ENCODE measurements around the gene ABCB11.
"Not testable (repeated sequence)": the region's sequence is repeated elsewhere in the genome, so short reads cannot be mapped to it uniquely, and the experiment has no call there.

ABCB11 gene

GRCh38 chr2:169031202-169031601 lies at the start of gene ABCB11:
TSS of gene ABCB11 (minus strand) at chr2:169031324. CDS start at chr2:169018125, 13,199 bp downstream.
- DNase-seq, result no peak

GRCh38 chr2:169080250-169081069 lies 49.3 kb upstream of the ABCB11 start:
- peak; percentile 29 for DNase-seq

DNA sequence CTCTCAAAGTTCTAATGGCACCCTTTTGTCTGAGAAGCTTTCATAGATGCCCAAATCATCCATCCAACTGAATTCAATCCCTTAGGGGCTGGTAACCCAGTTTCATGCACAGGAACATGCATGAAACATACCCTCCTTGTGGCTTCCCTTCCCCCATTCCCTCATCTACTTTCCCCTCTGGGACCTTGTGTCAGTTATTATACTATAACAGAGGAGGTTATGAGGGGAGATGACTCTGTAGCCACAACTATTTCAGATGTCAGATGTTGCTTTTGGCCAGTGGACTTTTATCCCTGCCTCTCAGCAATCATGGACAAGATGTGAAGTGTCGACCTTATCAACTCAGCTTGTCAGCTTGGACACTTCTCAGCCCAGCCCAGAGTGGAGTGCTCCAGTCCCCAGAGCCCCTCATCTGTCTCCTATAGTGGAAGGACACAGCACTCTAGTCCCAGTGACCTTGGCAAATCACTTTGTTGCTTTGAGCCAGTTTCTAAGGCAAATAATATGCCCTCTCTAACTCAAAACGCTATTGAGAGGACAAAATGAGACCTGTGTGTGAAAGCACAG lies 46.6 kb upstream of the ABCB11 start:
- no peak for DNase-seq

DNA sequence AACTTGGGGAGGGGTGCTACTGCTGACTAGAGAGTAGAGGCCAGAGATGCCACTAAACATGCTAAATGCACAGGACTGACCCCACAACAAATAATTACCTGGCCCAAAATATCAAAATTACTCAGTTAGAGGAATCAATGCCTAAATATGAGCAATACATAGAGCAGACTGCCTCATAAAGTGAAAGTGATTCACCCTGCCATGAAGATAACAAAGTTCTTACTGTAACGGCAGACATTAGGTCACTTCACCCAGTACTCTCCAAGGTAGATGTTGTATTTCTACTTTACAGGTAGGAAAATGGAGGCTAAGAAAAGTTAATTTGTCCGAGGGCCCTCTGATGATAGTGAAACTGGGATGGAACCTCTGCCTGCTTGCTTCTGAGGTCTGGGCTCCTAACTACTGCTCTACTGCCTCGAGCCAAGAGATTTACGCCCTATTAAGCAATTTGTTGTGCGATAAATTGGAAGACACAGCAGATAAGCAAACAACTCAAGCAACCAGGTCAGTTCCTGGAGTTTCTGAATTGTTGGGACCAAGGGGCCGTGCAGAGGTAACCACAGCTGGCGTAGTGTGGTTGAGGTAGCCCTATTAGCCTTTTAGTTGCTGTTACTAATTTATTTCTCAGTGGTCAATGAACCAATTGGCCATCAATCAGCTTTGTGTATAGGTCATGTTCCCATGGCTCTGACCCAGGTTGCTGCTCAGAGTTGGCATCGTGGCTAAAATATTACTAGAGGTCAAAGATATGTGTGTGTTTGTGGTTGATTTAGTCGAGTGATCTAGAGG lies 43.0 kb upstream of the ABCB11 start:
- no peak for DNase-seq

GRCh38 chr2:169073211-169073962 lies 42.3 kb upstream of the ABCB11 start:
- no peak for DNase-seq

GRCh38 chr2:169072163-169072925 lies 41.2 kb upstream of the ABCB11 start:
- DNase-seq, result peak; percentile 43

- no peak for DNase-seq
Measured at GRCh38 chr2:169071455-169071854, 40.3 kb upstream of the ABCB11 start.

DNA sequence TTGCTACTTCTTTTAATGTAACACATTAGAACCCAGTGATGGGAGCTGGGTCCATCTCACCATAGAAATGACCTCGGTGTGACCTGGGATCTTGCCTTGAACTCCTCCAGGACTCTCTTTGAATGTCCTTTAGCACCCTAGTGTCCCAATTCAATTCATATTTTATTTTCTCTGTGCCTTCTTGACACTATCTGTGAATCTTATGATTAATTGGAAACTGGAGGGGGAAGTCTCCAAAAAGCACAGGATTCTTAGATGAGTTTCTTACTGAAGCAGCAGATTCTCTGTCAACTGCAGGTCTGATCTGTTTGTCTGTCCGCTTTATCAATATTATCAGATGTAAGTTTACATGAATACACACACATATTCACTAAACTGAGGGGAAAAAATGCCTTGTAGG lies 38.7 kb upstream of the ABCB11 start:
- no peak for DNase-seq

DNA sequence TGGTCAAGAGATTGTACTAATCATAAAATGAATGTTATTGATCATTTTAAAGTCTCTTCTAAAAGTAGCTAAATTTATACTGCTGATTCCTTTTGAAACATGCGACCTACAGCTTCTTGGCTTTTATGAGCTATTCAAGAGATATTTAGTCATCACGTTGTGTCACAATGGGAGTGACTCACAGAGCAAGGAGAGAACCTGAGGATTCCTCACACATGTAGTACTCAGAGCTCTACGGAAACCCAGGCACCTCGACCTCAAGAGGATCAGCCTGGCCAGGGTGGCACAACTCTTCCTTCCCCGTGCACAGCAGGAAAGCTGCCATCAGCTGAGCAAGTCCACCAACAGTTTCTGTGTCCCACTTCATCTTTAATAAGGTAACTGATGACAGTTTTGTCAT lies 38.2 kb upstream of the ABCB11 start, which contains the start of gene DHRS9:
TSS of gene DHRS9 (plus strand) at position 223 of the 400 bp plus-strand sequence. CDS start 12,019 bp downstream, outside the sequence.
- DNase-seq, result no peak

DNA sequence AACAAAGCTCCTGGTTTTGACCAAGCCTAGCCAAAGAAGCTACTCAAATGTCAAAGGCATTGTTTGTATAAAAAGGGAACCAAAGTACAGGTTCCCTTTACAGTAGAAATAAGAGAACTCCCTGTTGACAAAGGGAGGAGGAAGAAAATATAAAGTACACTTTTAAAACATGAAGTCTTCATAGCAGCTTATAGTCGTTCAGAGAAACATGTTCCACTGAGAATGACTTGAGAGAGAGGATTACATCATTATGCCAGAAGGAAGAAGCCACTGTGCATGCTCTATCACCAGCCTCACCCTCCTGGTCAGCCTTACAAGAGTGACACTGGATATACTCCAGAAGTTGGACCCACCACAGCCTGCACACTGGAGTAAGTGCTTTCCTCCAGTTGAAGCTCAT lies 35.8 kb upstream of the ABCB11 start:
- peak; percentile 35 for DNase-seq

GRCh38 chr2:169065864-169066517 lies 34.9 kb upstream of the ABCB11 start:
- no peak for DNase-seq

DNA sequence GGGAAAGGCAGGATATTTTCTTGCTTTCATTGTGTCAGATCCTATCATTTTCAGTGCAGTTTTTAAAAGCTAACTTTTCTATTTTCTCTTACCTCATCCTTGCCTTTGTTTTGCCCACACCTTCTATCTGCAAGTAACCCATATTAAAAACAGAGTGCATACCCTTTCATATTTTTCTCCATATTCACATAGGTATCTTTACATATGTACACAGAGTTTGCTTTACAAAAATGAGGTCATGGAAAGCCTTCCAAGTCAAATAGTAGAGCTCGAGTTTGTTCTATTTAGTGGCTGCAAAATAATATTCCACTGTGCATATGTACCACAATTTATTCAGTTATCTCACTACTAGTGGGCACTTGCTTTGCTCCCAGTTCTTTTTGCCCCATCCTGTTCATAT lies 34.3 kb upstream of the ABCB11 start:
- no peak for DNase-seq

GRCh38 chr2:169064199-169064598 lies 33.1 kb upstream of the ABCB11 start:
- DNase-seq, result not testable (repeated sequence)

GRCh38 chr2:169054575-169054974 lies 23.5 kb upstream of the ABCB11 start:
- not testable (repeated sequence) for DNase-seq

DNA sequence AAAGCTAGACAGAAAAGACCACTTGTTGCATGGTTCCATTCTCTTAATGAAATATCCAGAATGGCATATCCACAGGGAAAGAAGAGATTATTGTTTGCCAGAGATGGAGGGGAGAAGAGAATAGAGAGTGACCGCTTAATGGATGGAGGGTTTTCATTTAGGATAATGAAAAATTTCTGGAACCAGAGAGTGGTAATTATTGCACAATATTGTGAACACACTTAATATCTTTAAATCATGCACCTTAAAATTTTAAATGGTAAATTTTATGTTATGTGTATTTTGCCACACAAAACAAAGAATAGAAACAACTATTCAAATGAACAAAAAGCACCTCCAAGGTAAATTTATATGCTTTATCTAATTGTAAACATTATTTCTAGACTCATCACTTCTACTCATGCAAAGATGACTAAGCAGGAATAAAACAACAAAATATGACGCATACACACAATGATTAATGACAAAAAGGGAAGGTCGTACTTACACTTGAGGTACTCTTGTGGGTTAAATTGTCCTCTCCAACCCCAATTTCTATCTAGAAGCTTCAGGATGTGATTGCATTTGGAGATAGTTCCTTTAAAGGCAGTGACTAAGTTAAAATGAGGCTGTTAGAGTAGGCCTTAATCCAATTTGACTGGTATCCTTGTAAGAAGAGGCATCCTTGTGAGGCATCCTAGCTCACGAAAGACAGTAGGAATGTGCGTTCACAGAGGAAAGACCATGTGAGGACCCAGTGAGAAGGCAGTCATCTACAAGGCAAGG lies 19.5 kb upstream of the ABCB11 start:
- no peak for DNase-seq

DNA sequence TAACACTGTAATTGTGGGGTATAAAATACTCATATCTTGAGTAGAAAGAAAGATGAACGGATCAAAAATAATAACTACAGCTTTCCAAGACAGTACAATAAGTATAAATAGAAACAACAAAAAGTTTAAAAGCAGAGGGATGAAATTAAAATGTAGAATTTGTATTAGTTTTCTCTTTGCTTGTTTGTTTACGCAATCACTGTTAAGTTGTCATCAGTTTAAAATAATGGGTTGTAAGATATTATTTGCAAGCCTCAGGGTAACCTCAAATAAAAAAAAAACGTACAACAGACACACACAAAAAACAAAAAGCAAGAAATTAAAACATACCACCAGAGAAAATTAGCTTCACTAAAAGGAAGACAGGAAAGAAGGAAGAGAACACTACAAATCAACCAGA lies 18.0 kb upstream of the ABCB11 start:
- no peak for DNase-seq

DNA sequence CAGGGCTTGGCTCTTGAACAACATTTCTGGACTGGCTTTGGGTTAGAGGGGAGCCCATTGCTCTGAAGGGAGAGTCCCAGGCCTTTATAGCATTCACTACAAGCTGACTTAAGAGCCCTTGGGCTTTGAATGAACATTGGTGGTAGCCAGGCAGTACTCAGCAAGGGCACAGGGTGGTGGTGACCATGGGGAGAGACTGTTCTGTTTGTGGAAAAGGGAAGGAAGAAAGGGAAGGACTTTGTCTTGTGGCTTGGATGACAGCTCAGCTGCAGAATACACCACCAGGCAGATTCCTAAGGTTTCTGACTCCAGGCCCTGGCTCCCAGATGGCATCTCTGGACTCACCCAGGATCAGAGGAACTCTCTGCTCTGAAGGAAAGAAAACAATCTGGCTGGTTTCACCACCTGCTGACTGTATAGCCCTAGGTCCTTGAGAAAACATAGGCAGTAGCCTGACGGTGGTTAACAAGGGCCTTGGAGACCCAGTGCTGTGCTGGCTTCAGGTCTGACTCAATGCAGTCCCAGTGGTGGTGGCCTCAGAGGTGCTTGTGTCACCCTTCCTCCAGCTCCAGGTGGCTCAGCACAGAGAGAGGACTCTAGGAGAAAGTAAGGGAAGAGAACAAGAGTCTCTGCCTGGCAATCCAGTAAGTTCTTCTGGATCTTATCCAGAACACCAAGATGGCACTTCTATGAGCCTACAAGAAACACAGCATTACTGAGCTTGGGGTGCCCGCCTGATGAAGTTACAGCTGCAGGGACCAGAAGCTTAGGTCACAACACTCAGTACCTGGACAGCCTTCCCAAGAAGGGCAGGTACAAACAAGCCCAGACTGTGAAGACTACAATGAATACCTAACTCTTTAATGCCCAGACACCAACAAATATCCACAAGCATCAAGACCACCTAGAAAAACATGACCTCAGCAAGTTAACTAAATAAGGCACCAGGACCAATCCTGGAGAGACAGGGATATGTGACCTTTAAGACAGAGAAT lies 16.4 kb upstream of the ABCB11 start:
- DNase-seq, result no peak

- DNase-seq, result no peak
Measured at GRCh38 chr2:169046440-169047151, 15.5 kb upstream of the ABCB11 start.

DNA sequence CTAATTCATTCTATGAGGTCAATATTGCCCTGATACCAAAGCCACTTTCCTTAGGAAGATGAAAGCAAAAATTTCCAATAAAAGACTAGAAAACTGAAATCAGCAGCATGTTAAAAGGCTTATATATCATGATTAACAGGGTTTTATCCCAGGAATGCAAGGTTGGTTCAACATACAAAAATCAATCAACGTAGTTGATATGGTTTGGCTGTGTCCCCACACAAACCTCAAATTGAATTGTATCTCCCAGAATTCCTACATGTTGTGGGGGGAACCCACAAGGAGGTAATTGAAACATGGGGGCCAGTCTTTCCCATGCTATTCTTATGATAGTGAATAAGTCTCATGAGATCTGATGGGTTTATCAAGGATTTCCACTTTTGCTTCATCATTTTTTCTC lies 11.7 kb upstream of the ABCB11 start:
- no peak for DNase-seq
